H1 (cell line): ENCODE data around the gene CRYGA. TPM values are rescaled to one million over a fixed set of nuclear protein-coding genes. Genes with fewer than 3 reads are reported as not detected.

ENCODE experiments used
- CTBP2 ChIP-seq: IDR thresholded peaks from 2 replicates; pipeline ENCODE4 v1.7.0; 2011; ENCODE audit warnings: borderline replicate concordance, mild to moderate bottlenecking, moderate library complexity, mixed read lengths, low read length; ENCODE audit not compliant: insufficient read depth, insufficient read length
- HDAC2 ChIP-seq, 2 experiments: fragments of 300-600 bp in 1 of 2; sonication (generic) in 1 of 2; IDR thresholded peaks; 2 replicates each; pipeline ENCODE4 v1.6.1; 2011 to 2012; ENCODE audit warnings: low read depth in 2 of 2, low read length in 2 of 2, mild to moderate bottlenecking in 2 of 2, moderate library complexity in 2 of 2, borderline replicate concordance in 1 of 2, inconsistent platforms in 1 of 2
- SP1 ChIP-seq: IDR thresholded peaks from 2 replicates; pipeline ENCODE4 v1.6.1; 2011; ENCODE audit warnings: low read depth, low read length
- polyA plus RNA-seq, 7 experiments: library from polyadenylated mRNA; depleted of rRNA in 3 of 7; stranded (reverse) in 5 of 7; unstranded in 2 of 7; fragments of >200 nt in 5 of 7; fragments of 200-250 nt in 2 of 7; gene quantifications; 1 replicate in 5 of 7; 2 replicates in 1 of 7; 4 replicates in 1 of 7; pipeline versions ENCODE4 v1.2.1 to v1.2.3, GENCODE V29; 2011 to 2013; ENCODE audit warnings: missing spikeins in 2 of 7, mixed read lengths in 2 of 7
- total RNA-seq: library from RNA; stranded (reverse); fragmentation: NEBNext Ultra II Directional; extraction: Animal tissue kit (Norgen Biotek cat#: 25700); gene quantifications from 2 replicates; pipeline ENCODE4 v1.2.1, GENCODE V29; 2021

CRYGA gene
- total and polyA plus RNA-seq, 2 of the 8 experiments (the other 6 are each of a cell fraction or from before 2014, with no cell fraction given), result not detected

GRCh38 chr2:208207769-208208168 lies 44.4 kb upstream of the CRYGA start (continued):
- no peak for TF ChIP-seq CTBP2
- no peak for TF ChIP-seq SP1
- TF ChIP-seq HDAC2 (IDR thresholded peaks at IDR 0.05; ENCODE audit: borderline replicate concordance in 1 of 2, low read depth in 2 of 2, low read length in 2 of 2), result no peak
